Pulmonary artery endothelial cell (primary cell): ENCODE measurements around the gene TPO. TPM values are rescaled to one million over a fixed set of nuclear protein-coding genes. Genes with fewer than 3 reads are reported as not detected.
"Not testable (repeated sequence)": the region's sequence is repeated elsewhere in the genome, so short reads cannot be mapped to it uniquely, and the experiment has no call there.

Experiments
- DNase-seq: peaks from one replicate; pipeline ENCODE4 v3.0.0-alpha.2; 2011; ENCODE audit warnings: low read depth, low spot score
- total RNA-seq: library from RNA; depleted of rRNA; stranded (reverse); fragments of >200 nt; gene quantifications from 2 replicates; pipeline ENCODE4 v1.2.3, GENCODE V29; 2014

TPO gene
- total RNA-seq, 1 donor from 2014 or later = not detected

DNA sequence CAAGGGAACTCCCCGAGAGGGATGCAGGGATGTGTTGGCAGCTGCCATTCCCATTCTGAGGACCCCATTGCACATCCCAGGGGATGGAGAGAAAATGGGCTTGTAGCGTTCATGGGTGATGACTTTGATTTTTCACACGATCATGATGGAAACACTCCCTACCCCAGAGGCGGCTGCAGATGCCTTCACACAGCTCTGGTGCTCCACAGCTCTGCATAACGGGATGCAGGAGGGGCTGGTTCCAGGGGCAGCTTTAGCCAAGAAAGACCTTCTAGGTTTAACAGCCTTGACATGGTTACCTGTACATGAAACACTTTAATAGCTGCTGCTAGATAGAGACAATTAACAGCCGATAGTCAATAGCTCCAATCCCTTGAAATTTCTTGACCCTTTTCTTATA is 88.7 kb downstream of the TPO start:
- DNase-seq = no peak

DNA sequence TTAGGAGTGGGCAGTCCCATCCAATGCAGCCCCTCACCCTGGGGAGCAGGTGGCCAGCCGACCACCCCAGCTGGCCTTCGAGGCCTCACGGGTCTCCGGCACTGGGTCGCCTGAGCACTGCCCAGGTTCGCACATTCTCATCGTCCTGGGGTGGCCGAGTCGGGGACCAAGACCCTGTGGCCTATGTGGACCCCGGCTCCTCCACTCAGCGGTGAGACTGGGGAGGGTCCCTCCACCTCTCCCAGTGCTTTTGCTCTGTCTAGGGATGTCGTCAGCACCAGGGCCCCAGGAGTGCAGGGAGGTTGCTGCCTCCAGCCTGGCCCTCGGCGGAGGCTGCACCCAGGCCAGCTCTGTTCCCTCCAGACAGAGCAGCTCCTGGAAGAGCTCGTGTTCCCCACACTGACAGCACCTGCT is 89.6 kb downstream of the TPO start:
- DNase-seq = no peak

DNA sequence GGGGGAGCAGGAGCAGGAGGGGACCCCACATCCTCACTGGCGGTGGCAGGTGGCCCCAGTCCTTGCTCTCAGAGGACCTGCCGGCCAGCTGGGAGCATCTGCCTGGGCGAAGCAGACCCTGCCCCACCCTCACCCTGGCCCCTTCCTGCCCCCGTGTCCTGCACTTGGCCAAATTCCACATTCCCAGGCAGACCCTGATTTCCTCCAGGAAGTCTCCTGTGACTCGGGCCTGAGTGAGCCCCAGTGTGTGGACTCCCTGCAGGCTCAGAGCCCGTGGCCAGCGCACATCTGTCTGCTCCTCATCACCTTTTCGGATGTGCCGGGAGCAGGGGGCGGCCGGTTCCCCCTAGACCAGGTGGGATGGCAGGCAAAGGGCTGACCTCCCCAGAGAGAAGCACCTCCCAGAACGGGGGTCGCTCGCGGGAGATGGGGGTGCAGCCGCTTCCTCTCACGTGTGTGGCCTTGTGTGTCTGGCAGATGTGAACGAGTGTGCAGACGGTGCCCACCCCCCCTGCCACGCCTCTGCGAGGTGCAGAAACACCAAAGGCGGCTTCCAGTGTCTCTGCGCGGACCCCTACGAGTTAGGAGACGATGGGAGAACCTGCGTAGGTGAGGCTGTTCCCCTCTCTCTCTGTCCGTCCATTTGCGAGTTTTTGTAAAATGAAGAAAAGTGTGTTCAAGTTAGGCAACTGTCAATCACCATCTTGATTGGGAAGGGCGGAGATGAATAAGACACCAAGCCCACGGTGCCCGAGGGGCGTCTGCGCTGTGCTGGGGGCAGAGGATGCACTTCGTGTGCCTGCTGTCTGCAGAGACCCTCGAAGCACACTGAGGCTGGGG is 90.4 kb downstream of the TPO start:
- no peak for DNase-seq

DNA sequence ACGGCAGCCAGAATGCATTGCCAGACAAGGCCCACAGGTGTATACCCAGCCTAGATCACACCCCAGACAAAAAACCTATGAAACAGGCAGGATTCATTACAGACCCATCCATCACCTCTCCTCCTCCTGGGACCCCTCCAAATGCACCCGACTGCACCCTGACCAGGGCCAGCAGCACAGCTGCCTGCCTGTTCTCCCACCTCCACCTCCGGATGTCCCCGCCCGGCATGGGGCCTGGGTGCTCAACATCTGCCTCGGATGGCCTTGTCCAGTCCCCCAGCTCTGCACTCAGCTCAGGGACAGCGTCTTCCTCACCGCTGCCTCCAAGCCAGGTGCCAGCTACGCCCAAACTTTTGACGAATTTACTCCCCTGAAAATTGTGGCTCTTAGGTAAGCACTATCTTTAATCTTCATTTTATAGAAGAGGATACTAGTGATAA is 91.1 kb downstream of the TPO start:
- DNase-seq = no peak

DNA sequence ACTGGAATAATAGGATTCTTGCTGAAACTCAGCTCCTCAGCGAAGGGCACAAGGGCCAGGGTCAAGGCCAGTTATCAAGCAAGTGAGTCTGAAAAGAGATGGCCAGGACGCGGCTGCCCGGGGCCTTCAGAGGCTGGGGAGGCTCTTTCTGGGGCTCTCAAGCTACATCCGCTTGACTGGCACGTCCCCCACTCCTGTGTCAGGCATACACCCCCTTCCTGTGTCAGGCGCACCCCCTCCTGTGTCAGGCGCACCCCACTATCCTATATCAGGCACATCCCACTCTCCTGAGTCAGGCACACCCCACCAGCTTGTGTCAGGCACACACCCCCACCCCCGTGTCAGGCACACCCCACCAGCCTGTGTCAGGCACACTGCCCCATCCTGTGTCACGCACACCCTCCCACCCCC is 91.8 kb downstream of the TPO start:
- no peak for DNase-seq

DNA sequence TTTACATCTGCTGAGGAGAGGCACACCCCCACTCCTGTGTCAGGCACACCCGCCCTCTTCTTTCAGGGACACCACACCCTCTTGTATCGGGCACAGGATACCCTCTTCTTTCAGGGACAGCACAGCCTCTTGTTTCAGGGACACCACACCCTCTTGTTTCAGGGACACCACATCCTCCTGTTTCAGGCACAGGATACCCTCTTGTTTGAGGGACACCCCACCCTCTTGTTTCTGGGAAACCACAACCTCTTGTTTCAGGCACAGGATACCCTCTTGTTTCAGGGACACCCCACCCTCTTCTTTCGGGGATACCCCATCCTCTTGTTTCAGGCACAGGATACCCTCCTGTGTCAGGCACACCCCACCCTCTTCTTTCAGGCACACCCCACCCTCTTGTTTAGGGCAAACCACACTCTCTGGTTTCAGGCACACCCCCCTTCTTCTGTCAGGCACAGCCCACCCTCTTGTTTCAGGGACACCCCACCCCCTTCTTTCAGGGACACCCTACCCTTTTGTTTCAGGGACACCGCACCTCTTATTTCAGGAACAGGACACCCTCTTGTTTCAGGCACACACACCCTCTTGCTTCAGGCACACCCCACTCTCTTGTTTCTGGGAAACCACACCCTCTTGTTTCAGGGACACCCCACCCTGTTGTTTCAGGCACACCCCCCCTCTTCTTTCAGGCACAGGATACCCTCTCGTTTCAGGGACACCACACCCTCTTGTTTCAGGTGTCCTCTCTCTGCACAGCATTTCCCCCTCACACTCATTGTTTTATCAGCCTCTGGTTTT is 96.2 kb downstream of the TPO start:
- DNase-seq = no peak

DNA sequence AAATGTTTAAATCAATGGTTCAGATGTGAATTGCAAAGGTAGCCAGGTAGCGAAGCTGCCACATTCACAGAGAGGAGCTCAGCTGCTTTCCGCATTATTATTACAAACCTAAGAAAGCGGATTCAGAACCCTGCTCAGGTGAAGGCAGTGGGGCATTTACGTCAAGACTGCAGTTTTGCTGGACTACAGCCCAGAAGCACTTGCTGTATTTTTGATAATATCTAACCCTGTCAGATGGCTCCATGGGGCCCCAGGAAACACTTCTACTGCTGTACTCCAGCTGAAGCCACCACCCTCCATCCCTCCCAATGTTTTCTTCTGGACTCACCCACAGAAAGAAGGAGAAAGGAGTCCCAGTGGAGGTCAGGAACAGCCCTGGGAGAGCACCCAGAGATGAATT is 96.9 kb downstream of the TPO start:
- no peak for DNase-seq

DNA sequence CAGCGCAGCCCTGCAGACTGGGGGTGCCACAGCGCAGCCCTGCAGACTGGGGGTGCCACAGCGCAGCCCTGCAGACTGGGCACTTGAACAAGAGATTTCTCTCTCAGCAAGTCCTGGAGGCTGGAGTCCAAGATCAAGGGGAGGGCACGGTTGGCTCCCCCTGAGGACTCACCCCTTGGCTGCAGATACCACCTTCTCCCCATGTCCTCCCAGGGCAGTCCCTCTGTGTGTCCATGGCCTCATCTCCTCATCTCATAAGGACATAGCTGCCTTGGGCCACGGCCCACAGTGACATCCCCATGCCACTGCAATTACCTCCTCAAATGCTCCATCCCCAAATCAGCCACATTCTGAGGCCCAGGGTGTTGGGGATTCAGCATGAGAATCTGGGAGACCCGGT is 98.2 kb downstream of the TPO start:
- DNase-seq = no peak

DNA sequence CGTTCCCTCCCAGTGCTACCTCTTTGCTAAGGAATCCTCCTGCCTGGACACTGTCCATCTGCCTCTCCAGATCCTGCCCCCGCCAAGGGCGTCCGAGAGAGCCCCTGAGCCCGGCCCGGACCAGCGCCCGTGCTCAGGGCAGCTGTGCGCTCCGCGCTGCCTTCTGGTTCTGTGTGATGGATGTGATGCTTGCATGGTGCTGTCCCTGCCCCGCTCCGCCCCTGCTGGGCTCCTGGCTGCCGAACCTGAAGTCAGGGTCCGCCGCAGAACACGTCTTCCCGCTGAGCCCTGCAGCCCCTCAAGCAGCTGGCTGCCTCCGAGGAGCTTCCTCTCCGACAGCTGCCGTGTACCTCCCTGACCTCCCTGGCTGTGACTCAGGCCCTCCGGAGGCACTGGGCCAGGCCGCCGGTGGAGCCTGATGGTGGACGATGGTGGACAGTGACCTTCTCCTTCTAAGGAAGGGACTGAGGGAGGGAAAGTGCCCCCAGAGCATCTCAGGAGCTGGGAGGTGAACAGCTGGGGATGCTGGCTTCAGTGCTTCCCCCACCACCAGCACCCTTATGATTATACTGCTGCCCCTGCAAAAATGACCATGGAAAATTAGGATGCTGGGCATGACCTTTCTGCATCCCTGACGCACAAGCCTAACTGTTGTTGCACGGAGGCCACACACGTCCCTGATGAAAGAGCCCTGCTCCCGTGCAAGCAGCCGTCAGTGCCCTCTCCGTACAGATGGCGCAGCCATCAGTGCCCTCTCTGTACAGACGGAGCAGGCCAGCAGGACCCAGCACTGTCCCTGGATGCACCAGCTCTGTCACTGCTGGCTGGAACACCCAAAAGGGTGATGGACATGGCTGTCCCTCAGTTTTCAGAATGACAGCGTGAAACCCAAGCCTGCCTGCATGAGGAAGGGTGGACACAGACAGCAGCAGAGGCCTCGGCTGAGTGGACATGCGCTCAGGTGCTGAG is 99.3 kb downstream of the TPO start:
- no peak for DNase-seq

DNA sequence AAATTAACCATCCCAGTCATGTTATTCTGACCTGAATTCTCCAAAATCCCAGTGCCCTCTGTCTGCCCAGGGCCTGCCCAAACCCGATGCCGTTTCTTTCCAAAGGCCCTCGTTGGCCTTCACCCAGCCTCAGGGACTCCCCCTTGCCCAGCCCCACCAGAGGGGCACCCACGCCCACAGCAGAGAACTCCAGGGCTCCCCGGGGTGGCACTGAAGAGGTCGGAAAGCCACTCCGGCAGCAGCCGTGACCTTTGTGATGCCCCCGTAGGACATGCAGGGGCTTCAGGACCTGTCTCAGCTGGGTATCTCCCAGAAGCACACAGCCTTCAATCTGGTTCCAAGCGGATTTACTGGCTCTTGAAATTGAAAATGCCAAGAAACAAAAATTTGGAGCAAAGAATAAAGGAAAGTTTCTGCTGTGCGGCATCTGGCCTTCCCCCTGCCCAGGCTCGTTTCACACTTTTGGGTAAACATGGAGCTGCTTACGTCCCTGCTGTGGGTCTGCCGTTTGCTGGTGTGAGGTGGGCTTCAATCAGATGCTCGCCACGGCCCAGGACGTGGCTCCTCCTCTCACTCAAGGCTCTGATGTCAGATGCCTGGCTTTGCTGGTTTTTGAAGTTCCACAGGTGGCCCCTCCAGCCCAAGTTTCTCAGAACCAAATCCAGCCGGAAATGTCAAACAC is 101.3 kb downstream of the TPO start:
- DNase-seq = no peak

DNA sequence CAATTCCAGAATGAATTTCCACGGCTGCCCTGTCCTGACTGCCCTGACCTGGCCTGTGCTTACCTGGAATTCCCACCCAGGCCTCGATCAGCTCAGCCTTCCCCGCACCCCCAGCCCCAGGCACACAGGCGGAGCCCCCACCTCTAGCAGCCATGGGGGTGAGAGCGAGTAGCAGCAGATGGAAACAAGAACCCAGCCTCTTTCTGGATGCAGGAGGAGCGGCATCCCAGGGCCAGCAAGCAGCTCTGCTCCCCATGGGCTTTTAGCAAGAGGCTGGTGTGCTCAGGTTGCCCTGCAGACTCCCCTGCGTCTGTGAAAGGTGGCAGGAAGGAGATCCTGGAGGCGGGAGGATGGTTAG is 101.8 kb downstream of the TPO start:
- DNase-seq = no peak

DNA sequence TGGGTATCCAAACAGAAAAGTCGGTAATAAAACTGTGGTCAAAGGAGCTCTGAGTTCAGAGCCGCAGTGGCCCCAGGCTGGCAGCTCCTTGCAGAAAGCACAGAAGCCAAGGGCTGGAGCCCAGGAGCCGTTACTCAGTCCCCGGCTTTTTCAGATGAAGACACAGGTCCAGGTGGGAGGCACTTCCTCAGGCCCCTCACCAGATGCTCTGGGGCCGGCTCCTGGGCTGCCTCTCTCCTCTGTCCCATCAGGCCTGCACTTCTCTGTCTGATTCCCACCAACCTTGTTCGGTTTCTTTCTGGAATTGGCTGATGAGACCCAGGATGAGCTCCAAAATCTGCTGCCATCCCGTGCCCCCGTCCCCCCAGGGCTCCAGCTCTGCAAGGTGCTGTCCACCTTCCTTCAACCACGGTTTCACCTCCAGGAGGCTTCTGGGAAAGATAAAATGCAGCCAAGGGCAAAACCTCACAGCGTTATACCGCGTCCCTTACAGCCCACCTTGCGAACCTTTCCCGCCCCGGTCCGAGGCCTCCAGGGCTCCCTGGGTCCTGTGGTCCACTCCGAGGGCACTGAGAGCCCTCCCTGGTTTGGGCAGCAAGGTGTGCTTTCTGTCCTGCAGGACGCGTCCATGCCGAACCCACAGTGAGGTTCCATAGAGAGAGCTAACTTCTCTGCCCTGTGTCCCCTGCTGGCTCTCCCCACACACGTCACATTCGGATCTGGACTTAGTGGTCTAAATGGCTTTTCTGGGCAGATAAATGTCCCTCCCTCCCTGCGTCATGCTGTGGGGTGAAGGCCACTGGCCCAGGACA is 102.9 kb downstream of the TPO start:
- DNase-seq = no peak

DNA sequence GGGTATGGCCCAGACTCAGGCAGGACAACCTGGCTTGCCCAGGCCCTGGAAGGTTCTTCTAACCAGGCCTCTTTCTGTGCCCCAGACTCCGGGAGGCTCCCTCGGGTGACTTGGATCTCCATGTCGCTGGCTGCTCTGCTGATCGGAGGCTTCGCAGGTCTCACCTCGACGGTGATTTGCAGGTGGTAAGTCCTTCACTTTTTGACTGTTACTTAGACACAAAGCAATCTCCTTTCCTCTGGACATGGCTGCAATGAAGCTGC is 103.5 kb downstream of the TPO start:
- DNase-seq = no peak

DNA sequence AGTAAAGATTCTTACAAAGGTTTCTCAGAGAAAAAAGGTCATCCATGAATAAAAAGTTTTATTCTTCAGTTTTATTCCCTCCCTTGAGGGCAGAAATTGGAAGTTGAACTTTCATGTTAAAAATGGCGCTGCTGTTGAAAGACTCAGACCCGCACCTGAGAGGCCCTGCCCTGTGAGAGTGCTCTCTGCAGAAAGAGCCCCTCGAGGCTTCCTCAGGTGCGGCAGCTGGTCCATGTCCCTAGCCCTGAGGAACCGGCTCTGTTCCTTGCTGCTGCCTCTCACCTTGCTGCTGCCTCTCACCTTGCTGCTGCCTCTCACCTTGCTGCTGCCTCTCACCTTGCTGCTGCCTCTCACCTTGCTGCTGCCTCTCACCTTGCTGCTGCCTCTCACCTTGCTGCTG is 104.0 kb downstream of the TPO start:
- not testable (repeated sequence) for DNase-seq

DNA sequence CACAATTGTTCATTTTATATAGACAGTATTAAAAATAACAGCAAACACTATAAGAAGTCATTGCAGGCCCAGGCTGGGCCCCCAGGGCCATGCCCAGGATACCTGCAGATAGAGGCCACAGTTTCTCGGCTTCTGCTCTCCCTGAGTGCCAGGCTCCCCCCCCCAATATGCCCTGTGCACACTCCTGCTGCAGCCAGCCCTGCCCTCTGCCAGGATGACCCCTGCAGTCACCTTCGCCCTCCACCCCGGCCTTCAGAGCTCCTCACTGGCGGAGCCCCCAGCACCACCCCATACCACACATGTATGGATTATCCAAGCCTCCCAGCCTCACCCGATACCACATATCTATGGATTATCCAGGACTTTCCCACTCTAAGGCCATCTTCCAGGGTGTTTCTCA is 104.5 kb downstream of the TPO start:
- no peak for DNase-seq

DNA sequence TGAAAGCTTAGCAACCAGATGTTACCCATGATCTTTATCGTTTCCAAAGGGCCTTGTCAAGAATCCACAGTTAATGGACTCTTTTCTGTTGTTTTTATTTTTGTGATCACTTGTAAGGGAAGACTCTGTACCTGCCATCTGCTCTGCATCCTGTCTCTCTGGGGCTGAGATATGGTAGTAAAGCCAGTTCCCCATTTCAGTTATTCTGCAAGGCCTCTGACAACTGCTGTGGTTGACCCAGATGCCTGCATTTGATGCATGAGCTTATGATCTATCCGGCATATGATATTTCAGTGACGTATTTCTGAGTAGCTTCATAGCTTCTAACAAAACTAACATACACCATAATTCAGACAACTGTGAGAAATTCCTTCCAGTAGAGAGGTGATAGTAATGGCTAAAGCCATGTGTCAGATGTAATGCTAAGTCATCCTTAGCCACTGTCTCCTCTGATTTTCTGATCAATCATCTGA is 105.1 kb downstream of the TPO start:
- DNase-seq = no peak

DNA sequence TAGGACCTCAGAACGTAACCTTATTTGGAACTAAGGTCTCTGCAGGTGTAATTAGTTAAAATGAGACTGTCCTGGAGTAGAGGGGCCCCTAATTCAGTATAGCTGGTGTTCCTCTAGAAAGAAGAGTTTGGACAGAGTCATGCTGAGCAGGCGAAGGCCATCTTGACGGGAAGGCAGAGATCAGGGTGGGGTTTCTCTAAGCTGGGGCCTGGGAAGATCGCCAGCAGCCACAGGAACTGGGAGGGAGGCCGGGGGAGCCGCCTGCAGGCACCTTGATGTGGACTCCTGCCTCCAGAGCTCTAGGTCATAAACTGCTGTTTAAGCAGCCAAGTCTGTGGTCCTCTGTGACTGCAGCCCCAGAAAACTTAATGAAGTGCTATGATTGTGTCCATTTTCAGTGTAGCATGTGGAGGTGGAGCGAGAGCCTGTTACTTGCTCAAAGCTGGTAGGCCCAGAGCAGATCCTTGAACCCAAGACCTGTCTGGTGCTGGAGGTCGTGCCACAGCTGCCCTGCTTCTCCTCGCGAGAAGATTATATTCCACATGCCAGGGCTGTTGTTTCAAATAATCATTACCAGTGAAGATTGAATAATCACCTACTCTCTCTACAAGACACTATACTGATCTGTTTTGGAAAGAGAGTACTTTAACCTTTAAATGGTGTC is 105.7 kb downstream of the TPO start:
- no peak for DNase-seq

DNA sequence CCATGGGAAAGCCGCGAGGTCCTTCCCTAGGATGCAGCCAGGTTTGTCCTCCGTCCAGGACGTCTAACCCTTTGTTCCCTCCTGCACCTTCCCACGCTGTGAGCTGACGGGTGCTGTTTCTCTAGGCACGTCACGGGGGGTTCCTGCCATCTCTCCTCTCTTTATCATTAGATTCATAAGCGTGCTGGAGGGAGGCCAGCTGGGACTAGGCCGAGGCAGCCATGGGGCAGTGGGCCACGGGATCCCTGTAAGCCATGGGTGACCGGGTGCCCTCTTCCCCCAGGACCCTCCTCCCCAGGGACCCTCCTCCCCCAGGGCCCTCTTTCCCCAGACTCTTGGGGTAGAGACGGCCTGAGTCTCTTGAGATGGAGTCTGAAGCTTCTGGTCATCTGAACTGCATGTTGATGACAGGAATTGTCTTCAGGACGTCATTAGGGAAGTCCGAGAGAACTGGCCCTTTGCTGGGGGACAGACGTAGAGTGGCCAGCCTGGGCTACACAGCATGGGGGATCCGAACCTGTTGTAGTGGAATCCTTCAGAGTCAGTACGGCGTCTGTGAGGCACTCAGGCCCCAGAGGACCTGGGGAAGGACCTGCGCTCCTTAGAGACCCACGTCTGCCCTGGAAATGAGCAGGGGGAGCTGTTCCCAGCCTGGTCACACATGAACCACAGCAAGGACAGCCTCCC is 108.1 kb downstream of the TPO start:
- no peak for DNase-seq
